ENCODE results near the gene TSHR. TPM values are rescaled to one million over a fixed set of nuclear protein-coding genes. Genes with fewer than 3 reads are reported as not detected.

TSHR gene
- total RNA-seq, 1 experiment from 2014 or later = not detected

DNA sequence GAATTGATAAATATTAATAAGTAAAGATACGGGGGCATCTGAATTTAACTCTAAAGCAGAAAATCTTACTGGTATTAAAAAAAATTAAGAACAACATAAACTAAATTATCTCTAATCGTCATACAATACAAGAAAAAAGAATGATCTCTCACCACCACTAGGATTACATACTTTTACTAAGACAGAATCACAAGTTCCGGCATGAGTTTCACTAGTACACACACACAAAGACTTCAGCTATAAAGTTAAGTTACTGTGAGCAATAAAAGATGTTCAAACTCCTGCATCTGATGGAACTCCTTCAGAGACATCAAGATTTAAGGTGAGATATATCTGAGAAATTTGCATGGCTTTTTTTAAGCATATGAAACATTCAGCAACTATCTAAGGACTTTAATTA is 35.8 kb upstream of the TSHR start:
- no peaks in the 10 kb centered on the region for H3K9me3 ChIP-seq (ENCODE audit: control insufficient read depth, low read depth, low read length)
- H4K8ac ChIP-seq (replicated peaks; ENCODE audit: insufficient read length, low read depth, low read length) = no peak overlapping the region
- H3K18ac ChIP-seq (ENCODE audit: insufficient read length, low read depth, low read length) = no peak overlapping the region
- Mint-ChIP-seq H3K36me3 (ENCODE audit: insufficient read depth in 1 of 3, low read depth in 3 of 3) (peaks cover 0 to 5% (median 5%) of the 10 kb centered on the region in 3 experiments; a peak in 4 of 7 replicates), H3K9me3 (no peaks in the 10 kb centered on the region), H3K4me1 (peaks cover 19 to 21% of the 10 kb centered on the region in 2 experiments), H3K27ac (no peak overlapping the region), H3K27me3 (ENCODE audit: low read depth) (no peaks in the 10 kb centered on the region), H3K4me3 (no peak overlapping the region)
- H3K23ac ChIP-seq (ENCODE audit: insufficient read length, low read depth, low read length) = no peak overlapping the region
- H2BK20ac ChIP-seq (ENCODE audit: low read depth, low read length, poor library complexity, severe bottlenecking) = no peak overlapping the region
- no peak overlapping the region for H3K9ac ChIP-seq (ENCODE audit: extremely low read depth, insufficient read length, low read length)
- H2AFZ ChIP-seq (ENCODE audit: low read length) = no peak overlapping the region
- H3K27ac ChIP-seq (ENCODE audit: insufficient read length, low read depth, low read length) = no peak overlapping the region
- H2AK5ac ChIP-seq (ENCODE audit: insufficient read length, low read length) = no peak overlapping the region
- H3K79me1 ChIP-seq (ENCODE audit: insufficient read depth, low read depth, low read length, poor library complexity, severe bottlenecking) = no peaks in the 10 kb centered on the region
- H2BK120ac ChIP-seq (ENCODE audit: low read depth, low read length, poor library complexity, severe bottlenecking) = no peak overlapping the region
- H3K56ac ChIP-seq (ENCODE audit: insufficient read length, low read depth, low read length) = no peak overlapping the region
- H3K4me2 ChIP-seq (ENCODE audit: insufficient read depth, insufficient read length, low read length) = no peak overlapping the region
- H4K5ac ChIP-seq (ENCODE audit: insufficient read length, low read depth, low read length) = no peak overlapping the region
- H3K27me3 ChIP-seq (ENCODE audit: insufficient read depth, low read length) = no peaks in the 10 kb centered on the region; the same call in 1 of the 2 replicates
- H3K4me1 ChIP-seq (ENCODE audit: insufficient read depth, low read length) = no peaks in the 10 kb centered on the region
- TF ChIP-seq, protein P1, sequence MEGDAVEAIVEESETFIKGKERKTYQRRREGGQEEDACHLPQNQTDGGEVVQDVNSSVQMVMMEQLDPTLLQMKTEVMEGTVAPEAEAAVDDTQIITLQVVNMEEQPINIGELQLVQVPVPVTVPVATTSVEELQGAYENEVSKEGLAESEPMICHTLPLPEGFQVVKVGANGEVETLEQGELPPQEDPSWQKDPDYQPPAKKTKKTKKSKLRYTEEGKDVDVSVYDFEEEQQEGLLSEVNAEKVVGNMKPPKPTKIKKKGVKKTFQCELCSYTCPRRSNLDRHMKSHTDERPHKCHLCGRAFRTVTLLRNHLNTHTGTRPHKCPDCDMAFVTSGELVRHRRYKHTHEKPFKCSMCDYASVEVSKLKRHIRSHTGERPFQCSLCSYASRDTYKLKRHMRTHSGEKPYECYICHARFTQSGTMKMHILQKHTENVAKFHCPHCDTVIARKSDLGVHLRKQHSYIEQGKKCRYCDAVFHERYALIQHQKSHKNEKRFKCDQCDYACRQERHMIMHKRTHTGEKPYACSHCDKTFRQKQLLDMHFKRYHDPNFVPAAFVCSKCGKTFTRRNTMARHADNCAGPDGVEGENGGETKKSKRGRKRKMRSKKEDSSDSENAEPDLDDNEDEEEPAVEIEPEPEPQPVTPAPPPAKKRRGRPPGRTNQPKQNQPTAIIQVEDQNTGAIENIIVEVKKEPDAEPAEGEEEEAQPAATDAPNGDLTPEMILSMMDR (conservative IDR thresholded peaks at IDR 0.05) = no peak
- H3T11ph ChIP-seq (ENCODE audit: low read length) = no peak overlapping the region
- no peak overlapping the region for H2BK15ac ChIP-seq (ENCODE audit: low read depth, low read length)
- no peak overlapping the region for H3K4ac ChIP-seq (ENCODE audit: low read depth, low read length)
- no peaks in the 10 kb centered on the region for H3K79me2 ChIP-seq (ENCODE audit: insufficient read depth, low read length)
- no peaks in the 10 kb centered on the region for H4K20me1 ChIP-seq (ENCODE audit: control insufficient read depth, insufficient read depth, insufficient read length)
- no CpG with 5 or more reads among the region's 3 CpGs for WGBS (ENCODE audit: extremely low coverage, insufficient read length, low lambda C conversion rate)
- no peak overlapping the region for H2BK5ac ChIP-seq (ENCODE audit: insufficient read length, low read length)
- no peak overlapping the region for H3K14ac ChIP-seq (ENCODE audit: insufficient read depth, low read length)
- DNase-seq = no peak
- no peak overlapping the region for H4K91ac ChIP-seq (ENCODE audit: insufficient read length, low read depth, low read length)
- H3K23me2 ChIP-seq (ENCODE audit: insufficient read length, low read depth, low read length, poor library complexity, severe bottlenecking) = no peaks in the 10 kb centered on the region
- H2BK12ac ChIP-seq (ENCODE audit: insufficient read length, low read depth, low read length) = no peak overlapping the region

Data from H9 (cell line).